Left kidney (tissue), 8 donors: ENCODE measurements around the gene RUNDC3A. TPM values are rescaled to one million over a fixed set of nuclear protein-coding genes. Genes with fewer than 3 reads are reported as not detected.

ENCODE experiments used
- DNase-seq: peaks from one replicate; pipeline ENCODE4 v3.0.0-alpha.2; 2013
- long read RNA-seq, 8 donors: transcript quantifications; one replicate each; lab custom pipeline, GENCODE V29; 2026
- polyA plus RNA-seq: library from polyadenylated mRNA; unstranded; fragments of 120-200 nt; gene quantifications from one replicate; pipeline ENCODE4 v1.2.1, GENCODE V29; 2013; ENCODE audit not compliant: insufficient read length

The RUNDC3A gene
- polyA plus RNA-seq = 1.8 TPM
- long read RNA-seq, donor 1, partial matches to known transcripts = 12 of 78 reads
- long read RNA-seq, donor 1, other reads (novel, unspliced or antisense) = 64 of 78 reads
- long read RNA-seq, donor 2 = 0 reads
- long read RNA-seq, donor 3 = 0 reads
- long read RNA-seq, donor 4 = 0 reads
- long read RNA-seq, donor 5 = 0 reads
- long read RNA-seq, donor 6 = 0 reads
- long read RNA-seq, donor 7 = 0 reads
- long read RNA-seq, donor 8 = 0 reads

GRCh38 chr17:44308320-44308818 lies at the start of gene RUNDC3A:
Gene RUNDC3A, plus strand, starts transcription at chr17:44308601. Its CDS starts 232 bp downstream, at chr17:44308833.
- peak; percentile 90 for DNase-seq

- no peak for DNase-seq
Measured at GRCh38 chr17:44258811-44259351, 49.5 kb upstream of the RUNDC3A start.

GRCh38 chr17:44260296-44260695 lies 48.1 kb upstream of the RUNDC3A start:
- no peak for DNase-seq

GRCh38 chr17:44262654-44263225 lies 45.7 kb upstream of the RUNDC3A start:
- DNase-seq = no peak

GRCh38 chr17:44263345-44263902 lies 45.0 kb upstream of the RUNDC3A start:
- DNase-seq = no peak

- DNase-seq = no peak
Measured at GRCh38 chr17:44266402-44267164, 41.8 kb upstream of the RUNDC3A start.

GRCh38 chr17:44267165-44267455 lies 41.3 kb upstream of the RUNDC3A start:
- no peak for DNase-seq

- no peak for DNase-seq
Measured at GRCh38 chr17:44267818-44268490, 40.4 kb upstream of the RUNDC3A start, which contains the start of gene SLC4A1. Gene SLC4A1, minus strand, starts transcription at chr17:44268135. Its CDS starts 5,269 bp downstream, at chr17:44262866.

GRCh38 chr17:44268709-44269534 lies 39.5 kb upstream of the RUNDC3A start:
- DNase-seq = no peak

- no peak for DNase-seq
Measured at GRCh38 chr17:44269535-44270240, 38.7 kb upstream of the RUNDC3A start.

GRCh38 chr17:44272321-44272951 lies 36.0 kb upstream of the RUNDC3A start:
- DNase-seq = no peak

- DNase-seq = no peak
Measured at GRCh38 chr17:44272954-44273353, 35.4 kb upstream of the RUNDC3A start.

GRCh38 chr17:44273607-44274006 lies 34.8 kb upstream of the RUNDC3A start:
- no peak for DNase-seq

GRCh38 chr17:44277976-44278375 lies 30.4 kb upstream of the RUNDC3A start:
- DNase-seq = no peak

GRCh38 chr17:44279346-44279665 lies 29.1 kb upstream of the RUNDC3A start:
- DNase-seq = no peak

GRCh38 chr17:44279666-44280391 lies 28.6 kb upstream of the RUNDC3A start:
- peak; percentile 35 for DNase-seq

GRCh38 chr17:44280392-44280937 lies 27.9 kb upstream of the RUNDC3A start:
- DNase-seq = no peak

- DNase-seq = no peak
Measured at GRCh38 chr17:44281570-44281969, 26.8 kb upstream of the RUNDC3A start.

- no peak for DNase-seq
Measured at GRCh38 chr17:44282264-44282663, 26.1 kb upstream of the RUNDC3A start.
